WTC11 (cell line): Measurements from ENCODE around the gene TLNRD1.

ENCODE experiments used
- ATF3 ChIP-seq: sonication (generic); formaldehyde crosslinking; conservative IDR thresholded peaks from 2 replicates; pipeline ENCODE4 v1.8.1; 2022; ENCODE audit warnings: mild to moderate bottlenecking, missing genetic modification reagents
- CTCF ChIP-seq: fragments of 200-600 bp; IDR thresholded peaks from 2 replicates; pipeline ENCODE4 v1.8.0; 2022; ENCODE audit warnings: antibody characterized with exemption
- ERG ChIP-seq: fragments of 250-450 bp; sonication (Bioruptor Pico); IDR thresholded peaks from 2 replicates; pipeline ENCODE4 v1.8.0; 2021; ENCODE audit warnings: mild to moderate bottlenecking
- MXD4 ChIP-seq: fragments of 250-450 bp; sonication (Bioruptor Pico); IDR thresholded peaks from 2 replicates; pipeline ENCODE4 v1.8.0; 2021; ENCODE audit warnings: mild to moderate bottlenecking, moderate library complexity, borderline replicate concordance
- MYBL2 ChIP-seq: sonication (generic); formaldehyde crosslinking; IDR thresholded peaks from 2 replicates; pipeline ENCODE4 v1.8.1; 2023; ENCODE audit warnings: mild to moderate bottlenecking, moderate library complexity, missing genetic modification reagents
- NR1H2 ChIP-seq: sonication (generic); formaldehyde crosslinking; IDR thresholded peaks from 2 replicates; pipeline ENCODE4 v1.9.0; 2021; ENCODE audit warnings: mild to moderate bottlenecking, moderate library complexity, missing genetic modification reagents
- NR3C1 ChIP-seq: sonication (generic); formaldehyde crosslinking; conservative IDR thresholded peaks from 2 replicates; pipeline ENCODE4 v1.8.1; 2023; ENCODE audit warnings: low read depth, mild to moderate bottlenecking, missing genetic modification reagents
- PRRX2 ChIP-seq: fragments of 250-450 bp; sonication (Bioruptor Pico); IDR thresholded peaks from 2 replicates; pipeline ENCODE4 v1.8.0; 2021; ENCODE audit warnings: mild to moderate bottlenecking
- RELA ChIP-seq: sonication (generic); formaldehyde crosslinking; IDR thresholded peaks from 2 replicates; pipeline ENCODE4 v1.8.1; 2022; ENCODE audit warnings: missing genetic modification reagents, mild to moderate bottlenecking, borderline replicate concordance
- ZNF121 ChIP-seq: sonication (generic); formaldehyde crosslinking; IDR thresholded peaks from 2 replicates; pipeline ENCODE4 v1.8.0; 2023; ENCODE audit warnings: missing genetic modification reagents
- ZNF317 ChIP-seq: sonication (generic); formaldehyde crosslinking; IDR thresholded peaks from 2 replicates; pipeline ENCODE4 v1.8.1; 2023; ENCODE audit warnings: low read depth, mild to moderate bottlenecking, moderate library complexity, missing genetic modification reagents, borderline replicate concordance
- ZNF416 ChIP-seq: fragments of 250-450 bp; sonication (Bioruptor Pico); IDR thresholded peaks from 2 replicates; pipeline ENCODE4 v1.9.0; 2021; ENCODE audit warnings: mild to moderate bottlenecking, inconsistent platforms

DNA sequence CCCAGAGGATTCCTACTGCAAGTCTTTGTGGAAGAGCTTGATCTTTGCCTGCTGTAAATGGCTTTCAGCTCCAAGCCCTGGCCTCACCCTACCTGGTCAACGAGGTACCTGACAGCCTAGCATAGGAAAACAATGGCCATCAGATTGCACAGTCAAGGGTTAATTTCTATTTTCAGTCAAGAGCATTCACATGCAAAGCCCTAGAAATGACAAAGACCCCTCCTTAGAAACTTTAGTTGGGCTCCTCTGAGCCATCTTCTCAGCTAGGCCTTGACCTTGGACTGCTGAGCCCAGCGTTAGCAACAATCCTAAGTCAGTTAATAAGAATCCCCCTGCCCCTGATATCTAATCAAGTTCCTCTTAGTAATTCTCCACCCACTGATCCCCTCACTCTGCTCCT, 29.6 kb upstream of the TLNRD1 start:
- TF ChIP-seq CTCF (no peak), ATF3 (CRISPR knock-in tag) (no peak), MYBL2 (CRISPR knock-in tag) (no peak), NR3C1 (CRISPR knock-in tag) (no peak), MXD4 (no peak), PRRX2 (CRISPR knock-in tag) (no peak), ZNF416 (CRISPR knock-in tag) (no peak), ERG (no peak), ZNF317 (CRISPR knock-in tag) (no peak), NR1H2 (no peak), ZNF121 (no peak), RELA (no peak)
